MM.1S (cell line): ENCODE measurements around the gene TNKS2.

ENCODE experiments used
- DNase-seq: peaks from one replicate; pipeline ENCODE4 v3.0.0-alpha.2; 2015
- H2AFZ ChIP-seq: fragments of 300-600 bp; sonication (generic); 2 replicates; pipeline ENCODE4 v1.6.0; 2016; ENCODE audit warnings: antibody characterized with exemption, low read length
- H3F3A ChIP-seq: fragments of 300-600 bp; sonication (generic); 2 replicates; pipeline ENCODE4 v1.6.1; 2016; ENCODE audit warnings: mild to moderate bottlenecking, antibody characterized with exemption, low read length, moderate library complexity, mixed read lengths; ENCODE audit not compliant: insufficient read depth
- H3K27ac ChIP-seq: fragments of 300-600 bp; sonication (generic); 2 replicates; pipeline ENCODE4 v1.5.1; 2016; ENCODE audit warnings: mild to moderate bottlenecking, low read length
- H3K27me3 ChIP-seq: fragments of 300-600 bp; sonication (generic); replicated peaks from 2 replicates; pipeline ENCODE4 v1.6.0; 2016; ENCODE audit warnings: low read length; ENCODE audit not compliant: insufficient read depth
- H3K36me3 ChIP-seq: fragments of 300-600 bp; sonication (generic); replicated peaks from 2 replicates; pipeline ENCODE4 v1.6.1; 2016; ENCODE audit warnings: mild to moderate bottlenecking, low read length, mixed read lengths; ENCODE audit not compliant: insufficient read depth
- H3K4me1 ChIP-seq: fragments of 300-600 bp; sonication (generic); 2 replicates; pipeline ENCODE4 v1.6.1; 2016; ENCODE audit warnings: low read length, mixed read lengths
- H3K4me2 ChIP-seq: fragments of 300-600 bp; sonication (generic); 2 replicates; pipeline ENCODE4 v1.6.0; 2016; ENCODE audit warnings: low read depth, low read length
- H3K4me3 ChIP-seq: fragments of 300-600 bp; sonication (generic); 2 replicates; pipeline ENCODE4 v1.5.1; 2016; ENCODE audit warnings: low read length, mixed read lengths
- H3K79me2 ChIP-seq: fragments of 300-600 bp; sonication (generic); 2 replicates; pipeline ENCODE4 v1.6.1; 2016; ENCODE audit warnings: mixed run types, low read length, mixed read lengths
- H3K9ac ChIP-seq: fragments of 300-600 bp; sonication (generic); 2 replicates; pipeline ENCODE4 v1.6.1; 2016; ENCODE audit warnings: low read length, mixed read lengths
- H3K9me2 ChIP-seq: fragments of 300-600 bp; sonication (generic); replicated peaks from 2 replicates; pipeline ENCODE4 v1.6.1; 2016; ENCODE audit warnings: mild to moderate bottlenecking, low read length, mixed read lengths; ENCODE audit not compliant: insufficient read depth
- H3K9me3 ChIP-seq: fragments of 300-600 bp; sonication (generic); replicated peaks from 2 replicates; pipeline ENCODE4 v1.6.1; 2016; ENCODE audit warnings: mild to moderate bottlenecking, low read length, mixed read lengths; ENCODE audit not compliant: insufficient read depth
- H4K20me1 ChIP-seq: fragments of 300-600 bp; sonication (generic); 2 replicates; pipeline ENCODE4 v1.6.1; 2016; ENCODE audit warnings: mild to moderate bottlenecking, low read length, moderate library complexity, mixed read lengths; ENCODE audit not compliant: insufficient read depth
- EZH2 ChIP-seq: fragments of 300-600 bp; sonication (generic); optimal IDR thresholded peaks from 2 replicates; pipeline ENCODE3; 2017; ENCODE audit warnings: low read depth, mild to moderate bottlenecking, antibody characterized with exemption, low read length, mixed read lengths
- EZH2phosphoT487 ChIP-seq: fragments of 300-600 bp; sonication (generic); IDR thresholded peaks from 2 replicates; pipeline ENCODE4 v1.6.1; 2018; ENCODE audit warnings: antibody characterized with exemption, low read length
- TF ChIP-seq, protein P1 (sequence below): fragments of 300-600 bp; sonication (generic); IDR thresholded peaks from 2 replicates; pipeline ENCODE4 v1.5.1; 2016; ENCODE audit warnings: antibody characterized with exemption, low read length, mixed read lengths

The TNKS2 gene

GRCh38 chr10:91856637-91857036, 58.4 kb downstream of the TNKS2 start:
- H2AFZ ChIP-seq = no peak overlapping the region
- H3F3A ChIP-seq = peaks cover 12% of the 10 kb centered on the region
- H3K4me3 ChIP-seq = no peak overlapping the region
- no peak overlapping the region for H3K4me2 ChIP-seq
- H3K27me3 ChIP-seq = no peaks in the 10 kb centered on the region
- H3K4me1 ChIP-seq = peaks cover 25% of the 10 kb centered on the region
- DNase-seq = peak; percentile 24
- H4K20me1 ChIP-seq = no peaks in the 10 kb centered on the region
- TF ChIP-seq, protein P1, sequence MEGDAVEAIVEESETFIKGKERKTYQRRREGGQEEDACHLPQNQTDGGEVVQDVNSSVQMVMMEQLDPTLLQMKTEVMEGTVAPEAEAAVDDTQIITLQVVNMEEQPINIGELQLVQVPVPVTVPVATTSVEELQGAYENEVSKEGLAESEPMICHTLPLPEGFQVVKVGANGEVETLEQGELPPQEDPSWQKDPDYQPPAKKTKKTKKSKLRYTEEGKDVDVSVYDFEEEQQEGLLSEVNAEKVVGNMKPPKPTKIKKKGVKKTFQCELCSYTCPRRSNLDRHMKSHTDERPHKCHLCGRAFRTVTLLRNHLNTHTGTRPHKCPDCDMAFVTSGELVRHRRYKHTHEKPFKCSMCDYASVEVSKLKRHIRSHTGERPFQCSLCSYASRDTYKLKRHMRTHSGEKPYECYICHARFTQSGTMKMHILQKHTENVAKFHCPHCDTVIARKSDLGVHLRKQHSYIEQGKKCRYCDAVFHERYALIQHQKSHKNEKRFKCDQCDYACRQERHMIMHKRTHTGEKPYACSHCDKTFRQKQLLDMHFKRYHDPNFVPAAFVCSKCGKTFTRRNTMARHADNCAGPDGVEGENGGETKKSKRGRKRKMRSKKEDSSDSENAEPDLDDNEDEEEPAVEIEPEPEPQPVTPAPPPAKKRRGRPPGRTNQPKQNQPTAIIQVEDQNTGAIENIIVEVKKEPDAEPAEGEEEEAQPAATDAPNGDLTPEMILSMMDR = peak; percentile 56
- TF ChIP-seq EZH2phosphoT487 (no peak), EZH2 (no peak)
- H3K9ac ChIP-seq = no peak overlapping the region
- H3K79me2 ChIP-seq = no peaks in the 10 kb centered on the region
- H3K9me2 ChIP-seq = no peaks in the 10 kb centered on the region
- no peak overlapping the region for H3K27ac ChIP-seq
- no peaks in the 10 kb centered on the region for H3K9me3 ChIP-seq
- peaks cover 6% of the 10 kb centered on the region; the same call in 1 of the 2 replicates for H3K36me3 ChIP-seq

DNA sequence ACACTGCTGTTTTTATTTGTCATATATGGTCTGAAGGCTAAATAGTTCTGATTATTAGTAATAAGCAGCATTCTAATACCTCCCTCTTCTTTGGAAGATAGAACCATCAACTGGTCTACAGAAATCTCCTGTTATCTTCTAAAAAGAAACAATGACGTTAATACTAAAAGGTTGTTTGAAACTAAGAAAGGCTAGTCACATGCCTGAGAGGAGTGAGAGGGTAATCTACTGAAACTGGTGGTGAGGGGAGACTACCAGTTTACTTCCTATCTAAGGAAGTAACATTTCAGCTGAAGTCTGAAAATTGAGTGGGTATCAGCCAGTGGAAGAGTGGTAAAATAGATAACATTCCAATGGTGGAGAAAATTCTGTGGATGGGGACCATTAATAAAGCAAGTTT, 62.7 kb downstream of the TNKS2 start:
- peak overlapping the region; percentile 78 for H3K27ac ChIP-seq
- H3K9ac ChIP-seq = peak overlapping the region; percentile 22; the same call in 1 of the 2 replicates
- H3K9me2 ChIP-seq = no peaks in the 10 kb centered on the region
- peak overlapping the region; percentile 48 for H3K4me2 ChIP-seq
- peaks cover 12% of the 10 kb centered on the region for H3F3A ChIP-seq
- H3K36me3 ChIP-seq = peaks cover 9% of the 10 kb centered on the region; the same call in 1 of the 2 replicates
- H3K27me3 ChIP-seq = no peaks in the 10 kb centered on the region
- H3K9me3 ChIP-seq = no peaks in the 10 kb centered on the region
- H3K4me3 ChIP-seq = no peak overlapping the region; the same call in 1 of the 2 replicates
- no peaks in the 10 kb centered on the region for H3K79me2 ChIP-seq
- peaks cover 25% of the 10 kb centered on the region for H3K4me1 ChIP-seq
- H4K20me1 ChIP-seq = no peaks in the 10 kb centered on the region
- H2AFZ ChIP-seq = no peak overlapping the region
- TF ChIP-seq EZH2 (no peak), EZH2phosphoT487 (no peak)
- TF ChIP-seq, protein P1 = no peak
- DNase-seq = peak; percentile 67

DNA sequence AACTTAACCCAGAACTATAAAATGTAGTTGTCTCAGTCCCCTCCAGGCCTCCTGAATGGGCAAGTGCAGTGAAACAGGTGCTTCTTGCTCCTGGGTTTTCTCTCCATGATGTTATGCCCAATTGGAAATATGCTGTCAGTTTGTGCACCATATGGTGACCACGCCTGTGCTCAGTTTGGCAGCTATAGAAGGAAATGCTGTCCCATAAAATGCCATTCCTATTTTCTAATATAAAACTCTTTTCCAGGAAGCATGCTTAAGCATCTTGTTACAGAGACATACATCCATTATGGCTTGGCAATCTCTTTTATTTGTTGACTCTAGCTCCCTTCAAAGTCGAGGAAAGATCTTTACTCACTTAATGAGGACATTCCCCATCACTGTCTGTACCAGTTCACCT, 65.9 kb downstream of the TNKS2 start:
- no peak overlapping the region for H3K9ac ChIP-seq
- H3K4me1 ChIP-seq = peaks cover 23% of the 10 kb centered on the region
- no peaks in the 10 kb centered on the region for H3K9me3 ChIP-seq
- H3K9me2 ChIP-seq = no peaks in the 10 kb centered on the region
- H3K4me2 ChIP-seq = no peak overlapping the region
- H3K4me3 ChIP-seq = no peak overlapping the region
- no peaks in the 10 kb centered on the region for H4K20me1 ChIP-seq
- no peaks in the 10 kb centered on the region for H3K27me3 ChIP-seq
- H2AFZ ChIP-seq = no peak overlapping the region
- no peak overlapping the region for H3K27ac ChIP-seq
- peaks cover 12% of the 10 kb centered on the region for H3F3A ChIP-seq
- peaks cover 3% of the 10 kb centered on the region; the same call in 1 of the 2 replicates for H3K36me3 ChIP-seq
- TF ChIP-seq, protein P1 = no peak
- TF ChIP-seq EZH2phosphoT487 (no peak), EZH2 (no peak)
- no peaks in the 10 kb centered on the region for H3K79me2 ChIP-seq
- DNase-seq = no peak
